ENCODE measurements around the gene APOB. TPM values are rescaled to one million over a fixed set of nuclear protein-coding genes. Genes with fewer than 3 reads are reported as not detected.
A peak's percentile ranks its signal among the peaks of the same experiment; 100 is the strongest.

The APOB gene
- total RNA-seq, 1 donor from 2014 or later: 9.1 TPM

- Histone ChIP-seq H3K36me3 (peaks cover 12% of the 10 kb centered on the region), H3K4me1 (peaks cover 30% of the 10 kb centered on the region), H3K9me3 (replicated peaks) (no peaks in the 10 kb centered on the region), H3K4me3 (no peak overlapping the region), H3K27ac (replicated peaks) (peak overlapping the region; percentile 83), H3K27me3 (ENCODE audit: low read depth) (peaks cover 5% of the 10 kb centered on the region)
- TF ChIP-seq, protein P1, sequence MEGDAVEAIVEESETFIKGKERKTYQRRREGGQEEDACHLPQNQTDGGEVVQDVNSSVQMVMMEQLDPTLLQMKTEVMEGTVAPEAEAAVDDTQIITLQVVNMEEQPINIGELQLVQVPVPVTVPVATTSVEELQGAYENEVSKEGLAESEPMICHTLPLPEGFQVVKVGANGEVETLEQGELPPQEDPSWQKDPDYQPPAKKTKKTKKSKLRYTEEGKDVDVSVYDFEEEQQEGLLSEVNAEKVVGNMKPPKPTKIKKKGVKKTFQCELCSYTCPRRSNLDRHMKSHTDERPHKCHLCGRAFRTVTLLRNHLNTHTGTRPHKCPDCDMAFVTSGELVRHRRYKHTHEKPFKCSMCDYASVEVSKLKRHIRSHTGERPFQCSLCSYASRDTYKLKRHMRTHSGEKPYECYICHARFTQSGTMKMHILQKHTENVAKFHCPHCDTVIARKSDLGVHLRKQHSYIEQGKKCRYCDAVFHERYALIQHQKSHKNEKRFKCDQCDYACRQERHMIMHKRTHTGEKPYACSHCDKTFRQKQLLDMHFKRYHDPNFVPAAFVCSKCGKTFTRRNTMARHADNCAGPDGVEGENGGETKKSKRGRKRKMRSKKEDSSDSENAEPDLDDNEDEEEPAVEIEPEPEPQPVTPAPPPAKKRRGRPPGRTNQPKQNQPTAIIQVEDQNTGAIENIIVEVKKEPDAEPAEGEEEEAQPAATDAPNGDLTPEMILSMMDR (IDR thresholded peaks at IDR 0.05; ENCODE audit: borderline replicate concordance): no peak
- intact Hi-C loops (cut with micrococcal nuclease): no loop called here
- no peak for DNase-seq
Observed at GRCh38 chr2:21036708-21037670, 6.9 kb downstream of the APOB start.

- H3K4me1 ChIP-seq: peaks cover 30% of the 10 kb centered on the region
- no peak overlapping the region for H3K4me3 ChIP-seq
- DNase-seq: no peak
- TF ChIP-seq, protein P1 (IDR thresholded peaks at IDR 0.05; ENCODE audit: borderline replicate concordance): no peak
- H3K36me3 ChIP-seq: peaks cover 17% of the 10 kb centered on the region
- no peaks in the 10 kb centered on the region for H3K9me3 ChIP-seq (replicated peaks)
- intact Hi-C loops (cut with micrococcal nuclease): no loop called here
- no peaks in the 10 kb centered on the region for H3K27me3 ChIP-seq (ENCODE audit: low read depth)
- no peak overlapping the region for H3K27ac ChIP-seq (replicated peaks)
Observed at GRCh38 chr2:21035974-21036707, 7.7 kb downstream of the APOB start.

GRCh38 chr2:21035282-21035973, 8.4 kb downstream of the APOB start:
- TF ChIP-seq, protein P1 (IDR thresholded peaks at IDR 0.05; ENCODE audit: borderline replicate concordance): no peak

GRCh38 chr2:21034972-21035279, 8.9 kb downstream of the APOB start:
- no peaks in the 10 kb centered on the region for H3K9me3 ChIP-seq (replicated peaks)
- no peak overlapping the region for H3K27ac ChIP-seq (replicated peaks)
- H3K4me3 ChIP-seq: no peak overlapping the region
- H3K4me1 ChIP-seq: peaks cover 24% of the 10 kb centered on the region
- H3K27me3 ChIP-seq (ENCODE audit: low read depth): no peaks in the 10 kb centered on the region
- intact Hi-C loops (cut with micrococcal nuclease): no loop called here
- TF ChIP-seq, protein P1 (IDR thresholded peaks at IDR 0.05; ENCODE audit: borderline replicate concordance): no peak
- H3K36me3 ChIP-seq: peaks cover 17% of the 10 kb centered on the region
- DNase-seq: no peak

More at GRCh38 chr2:21035282-21035973, 8.4 kb downstream of the APOB start:
- intact Hi-C loops (cut with micrococcal nuclease): no loop called here
- DNase-seq: no peak
- peaks cover 28% of the 10 kb centered on the region for H3K4me1 ChIP-seq
- H3K9me3 ChIP-seq (replicated peaks): no peaks in the 10 kb centered on the region
- H3K27ac ChIP-seq (replicated peaks): no peak overlapping the region
- no peak overlapping the region for H3K4me3 ChIP-seq
- H3K36me3 ChIP-seq: peaks cover 17% of the 10 kb centered on the region
- H3K27me3 ChIP-seq (ENCODE audit: low read depth): no peaks in the 10 kb centered on the region

Data from left ventricle myocardium inferior (tissue), 1 donor.